Neural cell (in vitro differentiated cells): ENCODE results near the gene QSER1. TPM values are rescaled to one million over a fixed set of nuclear protein-coding genes. Genes with fewer than 3 reads are reported as not detected.

Experiments used
- H2AFZ ChIP-seq: fragments of 200-600, 300-800 bp; sonication (generic), shearing (Covaris generic); 2 replicates; pipeline ENCODE4 v1.6.0; 2014; ENCODE audit warnings: low read depth, mild to moderate bottlenecking, antibody characterized with exemption, low read length, moderate library complexity
- H3F3A ChIP-seq: fragments of 200-600 bp; shearing (Covaris generic); 2 replicates; pipeline ENCODE4 v1.6.1; 2016; ENCODE audit warnings: mild to moderate bottlenecking, moderate library complexity, mixed read lengths, antibody characterized with exemption, low read length; ENCODE audit not compliant: insufficient read depth, poor library complexity, severe bottlenecking
- H3K27ac ChIP-seq: fragments of 200-600, 300-800 bp; sonication (generic), shearing (Covaris generic); 2 replicates; pipeline ENCODE4 v1.5.1; 2014; ENCODE audit warnings: mild to moderate bottlenecking, low read length, moderate library complexity
- H3K27me3 ChIP-seq: fragments of 300-800, 200-600 bp; sonication (generic), shearing (Covaris generic); 2 replicates; pipeline ENCODE4 v1.6.0; 2014; ENCODE audit warnings: mild to moderate bottlenecking, low read depth, low read length, moderate library complexity; ENCODE audit not compliant: insufficient read depth
- H3K36me3 ChIP-seq: fragments of 300-800, 200-600 bp; sonication (generic), shearing (Covaris generic); 2 replicates; pipeline ENCODE4 v1.5.1; 2014; ENCODE audit warnings: mild to moderate bottlenecking, antibody characterized with exemption, low read length, moderate library complexity; ENCODE audit not compliant: insufficient read depth
- H3K4me2 ChIP-seq: fragments of 300-800, 200-600 bp; sonication (generic), shearing (Covaris generic); 2 replicates; pipeline ENCODE4 v1.6.0; 2014; ENCODE audit warnings: mild to moderate bottlenecking, low read length
- H3K4me3 ChIP-seq: fragments of 300-800, 200-600 bp; sonication (generic), shearing (Covaris generic); 2 replicates; pipeline ENCODE4 v1.5.1; 2014; ENCODE audit warnings: mild to moderate bottlenecking, low read length, moderate library complexity
- H3K79me2 ChIP-seq: fragments of 200-600 bp; shearing (Covaris generic); replicated peaks from 2 replicates; pipeline ENCODE4 v1.6.0; 2014; ENCODE audit warnings: mild to moderate bottlenecking, low read length, moderate library complexity; ENCODE audit not compliant: insufficient read depth
- H3K9ac ChIP-seq: fragments of 300-800, 200-600 bp; sonication (generic), shearing (Covaris generic); 2 replicates; pipeline ENCODE4 v1.6.1; 2016; ENCODE audit warnings: mild to moderate bottlenecking, low read length, mixed read lengths
- H3K9me2 ChIP-seq: fragments of 200-600 bp; shearing (Covaris generic); 2 replicates; pipeline ENCODE4 v1.6.1; 2016; ENCODE audit warnings: mild to moderate bottlenecking, low read length, mixed read lengths; ENCODE audit not compliant: insufficient read depth
- H3K9me3 ChIP-seq: fragments of 200-600, 300-800 bp; sonication (generic), shearing (Covaris generic); 2 replicates; pipeline ENCODE4 v1.6.1; 2016; ENCODE audit warnings: mild to moderate bottlenecking, mixed run types, low read length, moderate library complexity, mixed read lengths
- H4K20me1 ChIP-seq: fragments of 200-600 bp; shearing (Covaris generic); 2 replicates; pipeline ENCODE4 v1.6.1; 2016; ENCODE audit warnings: mild to moderate bottlenecking, mixed run types; ENCODE audit not compliant: insufficient read depth
- CTCF ChIP-seq: fragments of 450-650 bp; IDR thresholded peaks from 2 replicates; pipeline ENCODE4 v1.5.1; 2014; ENCODE audit warnings: antibody characterized with exemption, mild to moderate bottlenecking, moderate library complexity; ENCODE audit not compliant: poor library complexity, severe bottlenecking
- EP300 ChIP-seq: fragments of 450-650 bp; conservative IDR thresholded peaks from 2 replicates; pipeline ENCODE4 v1.6.1; 2014; ENCODE audit warnings: antibody characterized with exemption, mild to moderate bottlenecking, moderate library complexity; ENCODE audit not compliant: poor library complexity, severe bottlenecking
- EZH2 ChIP-seq: fragments of 200-600, 300-800 bp; shearing (Covaris generic), sonication (generic); IDR thresholded peaks from 2 replicates; pipeline ENCODE4 v1.6.1; 2014; ENCODE audit warnings: antibody characterized with exemption, low read length, borderline replicate concordance, mild to moderate bottlenecking; ENCODE audit not compliant: insufficient read depth, poor library complexity, severe bottlenecking
- MXI1 ChIP-seq: fragments of 450-650 bp; conservative IDR thresholded peaks from 2 replicates; pipeline ENCODE4 v1.6.1; 2014; ENCODE audit warnings: antibody characterized with exemption, mild to moderate bottlenecking; ENCODE audit not compliant: poor library complexity, severe bottlenecking
- POLR2AphosphoS5 ChIP-seq: IDR thresholded peaks from 2 replicates; pipeline ENCODE4 v1.6.1; 2012
- RAD21 ChIP-seq: fragments of 450-650 bp; conservative IDR thresholded peaks from 2 replicates; pipeline ENCODE4 v1.6.1; 2014; ENCODE audit warnings: antibody characterized with exemption, mild to moderate bottlenecking, moderate library complexity
- REST ChIP-seq: IDR thresholded peaks from 2 replicates; pipeline ENCODE4 v1.6.1; 2012; ENCODE audit warnings: borderline replicate concordance
- SMC3 ChIP-seq: fragments of 450-650 bp; conservative IDR thresholded peaks from 2 replicates; pipeline ENCODE4 v1.6.1; 2014; ENCODE audit warnings: antibody characterized with exemption, mild to moderate bottlenecking, moderate library complexity; ENCODE audit not compliant: poor library complexity
- TAF1 ChIP-seq: IDR thresholded peaks from 2 replicates; pipeline ENCODE4 v1.6.1; 2012; ENCODE audit warnings: low read depth
- polyA plus RNA-seq: library from polyadenylated mRNA; depleted of rRNA; stranded (reverse); fragments of >200 nt; gene quantifications from 2 replicates; pipeline ENCODE4 v1.2.3, GENCODE V29; 2014

Gene QSER1
- polyA plus RNA-seq, 1 donor from 2014 or later = 18.1 TPM

- no peak overlapping the region for H3K27ac ChIP-seq
- H2AFZ ChIP-seq = no peak overlapping the region
- H3K4me2 ChIP-seq = no peak overlapping the region
- H3K79me2 ChIP-seq = no peaks in the 10 kb centered on the region
- no peaks in the 10 kb centered on the region for H3K9me3 ChIP-seq
- H4K20me1 ChIP-seq = no peaks in the 10 kb centered on the region
- no peaks in the 10 kb centered on the region for H3K9me2 ChIP-seq
- TF ChIP-seq TAF1 = no peak
- TF ChIP-seq POLR2AphosphoS5 = no peak
- no peak for TF ChIP-seq EP300
- TF ChIP-seq RAD21 = no peak
- no peak for TF ChIP-seq SMC3
- no peak for TF ChIP-seq MXI1
- no peak overlapping the region for H3K4me3 ChIP-seq
- H3K36me3 ChIP-seq = no peaks in the 10 kb centered on the region
- no peaks in the 10 kb centered on the region for H3K27me3 ChIP-seq
- H3K9ac ChIP-seq = no peak overlapping the region
- H3F3A ChIP-seq = peaks cover 8% of the 10 kb centered on the region
Measured at GRCh38 chr11:32888805-32889204, 3.8 kb upstream of the QSER1 start.

- H3K79me2 ChIP-seq = peaks cover 18% of the 10 kb centered on the region
- no peak overlapping the region for H2AFZ ChIP-seq
- peak overlapping the region; percentile 94 for H3K4me3 ChIP-seq
- H3K9me2 ChIP-seq = no peaks in the 10 kb centered on the region
- TF ChIP-seq SMC3 (no peak), EZH2 (no peak), TAF1 (no peak), RAD21 (no peak), MXI1 (no peak), EP300 (no peak), CTCF (no peak), REST (no peak), POLR2AphosphoS5 (no peak)
- H3K27me3 ChIP-seq = no peaks in the 10 kb centered on the region
- no peaks in the 10 kb centered on the region for H3K9me3 ChIP-seq
- no peaks in the 10 kb centered on the region for H3K36me3 ChIP-seq
- peak overlapping the region; percentile 93 for H3K4me2 ChIP-seq
- peaks cover 12% of the 10 kb centered on the region for H3F3A ChIP-seq
- no peaks in the 10 kb centered on the region for H4K20me1 ChIP-seq
- H3K9ac ChIP-seq = no peak overlapping the region
- no peak overlapping the region for H3K27ac ChIP-seq
Measured at GRCh38 chr11:32890843-32891656, 1.6 kb upstream of the QSER1 start.
